ENCODE results near the gene CFHR1. TPM values are rescaled to one million over a fixed set of nuclear protein-coding genes. Genes with fewer than 3 reads are reported as not detected.

Gene CFHR1
- total RNA-seq, 1 experiment from 2014 or later = not detected

DNA sequence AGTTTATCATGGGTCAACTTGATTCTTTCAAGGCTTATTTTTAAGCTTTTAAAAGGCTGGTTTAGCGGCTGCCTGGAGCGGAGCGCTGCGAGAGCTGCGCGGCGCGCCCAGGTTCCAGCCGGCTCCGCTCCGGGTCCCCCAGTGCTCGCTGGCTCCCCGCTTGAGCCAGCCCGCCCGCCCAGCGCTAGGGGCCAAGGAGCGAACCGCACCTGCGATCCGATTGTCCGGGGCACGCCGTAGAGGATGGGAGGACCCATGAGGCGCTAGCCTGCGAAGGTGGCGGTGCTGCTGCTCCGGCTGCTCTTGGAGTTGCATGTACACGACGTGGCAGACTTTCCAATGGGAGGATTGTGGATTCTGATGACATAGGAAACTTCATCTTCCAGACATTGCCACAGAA, 58.4 kb downstream of the CFHR1 start:
- peak; percentile 13 for DNase-seq (ENCODE audit: low read depth)

Other genes with a start within 250 kb of the CFHR1 start
- gene KCNT2, start 211.3 kb upstream of the CFHR1 start, total RNA-seq (2014; rRNA removed; shearing (Covaris generic)) = 0.34 and 1.0 TPM in 2 replicates
- gene CFH, start 167.7 kb upstream of the CFHR1 start, total RNA-seq (2014; rRNA removed; shearing (Covaris generic)) = 3.8 and 4.4 TPM in 2 replicates
- not detected in 2 replicates for gene CFHR3, start 44.9 kb upstream of the CFHR1 start, total RNA-seq (2014; rRNA removed; shearing (Covaris generic))
- not detected in 2 replicates for gene CFHR4, start 68.3 kb downstream of the CFHR1 start, total RNA-seq (2014; rRNA removed; shearing (Covaris generic))
- gene CFHR2, start 124.0 kb downstream of the CFHR1 start, total RNA-seq (2014; rRNA removed; shearing (Covaris generic)) = not detected in 2 replicates
- not detected in 2 replicates for gene CFHR5, start 157.8 kb downstream of the CFHR1 start, total RNA-seq (2014; rRNA removed; shearing (Covaris generic))
- gene F13B, start 247.5 kb downstream of the CFHR1 start, total RNA-seq (2014; rRNA removed; shearing (Covaris generic)) = not detected in 2 replicates

All from Daoy (cell line).